ENCODE measurements around the gene CCDC39. TPM values are rescaled to one million over a fixed set of nuclear protein-coding genes. Genes with fewer than 3 reads are reported as not detected.

CCDC39 gene
- total and polyA plus RNA-seq, 2 of the 8 experiments (the other 6 are each of a cell fraction or from before 2014, with no cell fraction given), result 0.12 to 0.80 TPM

DNA sequence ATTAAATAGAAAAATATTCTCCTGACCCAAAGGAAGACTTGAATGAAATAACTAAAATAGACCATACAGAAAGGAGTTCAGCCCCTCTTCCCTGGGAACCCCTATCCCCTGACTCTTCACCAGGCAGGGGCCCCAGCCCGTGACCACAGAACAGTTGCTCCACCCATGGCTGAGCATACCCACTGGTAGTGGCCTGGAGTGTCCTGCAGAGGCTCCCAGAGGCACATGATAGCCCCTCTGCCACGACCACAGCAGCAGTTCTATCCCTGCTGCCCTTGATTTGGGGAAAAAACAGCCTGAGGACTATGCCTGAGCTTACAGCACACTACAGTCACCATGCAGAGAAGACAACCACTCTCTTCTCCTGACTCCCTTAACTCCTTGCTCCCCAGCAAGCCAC is 45.6 kb downstream of the CCDC39 start:
- DNase-seq (ENCODE audit: low read depth in 1 of 2, low spot score in 2 of 2), result no peak
- H2BK20ac ChIP-seq (ENCODE audit: low read length), result no peak overlapping the region

More for the DNA sequence above, 45.6 kb downstream of the CCDC39 start:
- TF ChIP-seq, protein P1, sequence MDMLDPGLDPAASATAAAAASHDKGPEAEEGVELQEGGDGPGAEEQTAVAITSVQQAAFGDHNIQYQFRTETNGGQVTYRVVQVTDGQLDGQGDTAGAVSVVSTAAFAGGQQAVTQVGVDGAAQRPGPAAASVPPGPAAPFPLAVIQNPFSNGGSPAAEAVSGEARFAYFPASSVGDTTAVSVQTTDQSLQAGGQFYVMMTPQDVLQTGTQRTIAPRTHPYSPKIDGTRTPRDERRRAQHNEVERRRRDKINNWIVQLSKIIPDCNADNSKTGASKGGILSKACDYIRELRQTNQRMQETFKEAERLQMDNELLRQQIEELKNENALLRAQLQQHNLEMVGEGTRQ (IDR thresholded peaks at IDR 0.05; ENCODE audit: low read length), result no peak
- TF ChIP-seq, protein P2, sequence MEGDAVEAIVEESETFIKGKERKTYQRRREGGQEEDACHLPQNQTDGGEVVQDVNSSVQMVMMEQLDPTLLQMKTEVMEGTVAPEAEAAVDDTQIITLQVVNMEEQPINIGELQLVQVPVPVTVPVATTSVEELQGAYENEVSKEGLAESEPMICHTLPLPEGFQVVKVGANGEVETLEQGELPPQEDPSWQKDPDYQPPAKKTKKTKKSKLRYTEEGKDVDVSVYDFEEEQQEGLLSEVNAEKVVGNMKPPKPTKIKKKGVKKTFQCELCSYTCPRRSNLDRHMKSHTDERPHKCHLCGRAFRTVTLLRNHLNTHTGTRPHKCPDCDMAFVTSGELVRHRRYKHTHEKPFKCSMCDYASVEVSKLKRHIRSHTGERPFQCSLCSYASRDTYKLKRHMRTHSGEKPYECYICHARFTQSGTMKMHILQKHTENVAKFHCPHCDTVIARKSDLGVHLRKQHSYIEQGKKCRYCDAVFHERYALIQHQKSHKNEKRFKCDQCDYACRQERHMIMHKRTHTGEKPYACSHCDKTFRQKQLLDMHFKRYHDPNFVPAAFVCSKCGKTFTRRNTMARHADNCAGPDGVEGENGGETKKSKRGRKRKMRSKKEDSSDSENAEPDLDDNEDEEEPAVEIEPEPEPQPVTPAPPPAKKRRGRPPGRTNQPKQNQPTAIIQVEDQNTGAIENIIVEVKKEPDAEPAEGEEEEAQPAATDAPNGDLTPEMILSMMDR (IDR thresholded peaks at IDR 0.05; ENCODE audit: control extremely low read depth in 1 of 3, insufficient read depth in 1 of 3, low read depth in 1 of 3, low read length in 3 of 3), result peak; percentile 37 to 48 (median 47)
- TF ChIP-seq RAD21 (IDR thresholded peaks at IDR 0.05 in 1 of 2, conservative IDR thresholded peaks at IDR 0.05 in 1 of 2; ENCODE audit: low read depth in 2 of 2, low read length in 2 of 2), result peak; percentile 67 to 69
- Histone ChIP-seq H2BK120ac (replicated peaks; ENCODE audit: low read depth, low read length) (no peak overlapping the region), H3K4me3 (ENCODE audit: extremely low read depth in 1 of 4, insufficient read depth in 2 of 4, low read depth in 3 of 4, low read length in 4 of 4) (no peak overlapping the region), H2BK5ac (ENCODE audit: low read depth, low read length) (no peak overlapping the region), H3K14ac (ENCODE audit: insufficient read length) (no peak overlapping the region), H3K9me3 (ENCODE audit: insufficient read depth in 2 of 2, low read depth in 1 of 2, low read length in 1 of 2) (no peaks in the 10 kb centered on the region), H3K4me2 (ENCODE audit: insufficient read depth in 1 of 2, low read depth in 2 of 2, low read length in 2 of 2) (no peak overlapping the region), H2BK12ac (ENCODE audit: low read depth, low read length) (no peak overlapping the region), H3K27me3 (replicated peaks in 1 of 4; ENCODE audit: control insufficient read depth in 3 of 4, extremely low read depth in 1 of 4, insufficient read depth in 3 of 4, low read length in 3 of 4) (no peaks in the 10 kb centered on the region), H4K5ac (ENCODE audit: insufficient read length, low read depth, low read length) (no peak overlapping the region), H3K9ac (replicated peaks in 1 of 4; ENCODE audit: extremely low read depth in 1 of 4, low read depth in 3 of 4, low read length in 3 of 4) (no peak overlapping the region), H2BK15ac (ENCODE audit: low read length) (no peak overlapping the region), H3K36me3 (ENCODE audit: control insufficient read depth in 2 of 4, insufficient read depth in 4 of 4, low read length in 3 of 4) (no peaks in the 10 kb centered on the region), H2AK5ac (ENCODE audit: low read depth, low read length) (no peak overlapping the region), H3K27ac (ENCODE audit: low read depth, low read length) (no peak overlapping the region), H4K20me1 (replicated peaks in 1 of 2; ENCODE audit: control insufficient read depth in 1 of 2, insufficient read depth in 2 of 2, low read length in 2 of 2) (no peaks in the 10 kb centered on the region), H3K56ac (replicated peaks; ENCODE audit: insufficient read length, low read depth, low read length) (no peak overlapping the region), H4K91ac (replicated peaks; ENCODE audit: insufficient read length, low read length) (no peak overlapping the region), H3K79me1 (ENCODE audit: low read depth, low read length) (no peaks in the 10 kb centered on the region), H3K23me2 (ENCODE audit: low read depth, low read length) (no peaks in the 10 kb centered on the region), H3K4ac (replicated peaks; ENCODE audit: insufficient read length, low read depth, low read length) (no peak overlapping the region), H3K79me2 (ENCODE audit: control insufficient read depth in 1 of 2, insufficient read depth in 2 of 2, low read length in 2 of 2) (no peaks in the 10 kb centered on the region), H3K4me1 (replicated peaks in 1 of 4; ENCODE audit: control insufficient read depth in 3 of 4, insufficient read depth in 4 of 4, low read length in 3 of 4) (no peaks in the 10 kb centered on the region), H3K23ac (ENCODE audit: insufficient read length) (no peak overlapping the region), H3K18ac (ENCODE audit: extremely low read depth, low read length) (no peak overlapping the region), H4K8ac (ENCODE audit: extremely low read depth, insufficient read depth, low read length) (no peak overlapping the region), H2AFZ (ENCODE audit: low read length) (no peak overlapping the region)
- 44% methylated on average over 2 of the region's 2 CpGs; no CpG with 5 or more reads in 1 of the 2 experiments for WGBS, 2 experiments (ENCODE audit: extremely low coverage in 1 of 2, insufficient coverage in 1 of 2, insufficient read length in 1 of 2, insufficient replicate concordance in 2 of 2, low coverage in 1 of 2, low lambda C conversion rate in 2 of 2, missing lambda C conversion rate in 1 of 2)
- POLR2A ChIA-PET (ENCODE audit: partially characterized antibody), result interaction anchor here (0.6 kb wide), 1 partner anchor 31 kb away, joined by 3 read pairs; no protein-coding TSS in a partner anchor
- CTCF ChIA-PET (ENCODE audit: partially characterized antibody), result interaction anchor here (0.6 to 2.4 kb wide), 8 partner anchors 12 to 169 kb away, joined by 3 to 12 read pairs (median 6); partner anchors contain the start of gene CCDC39
- FAIRE-seq, result no peak
